Activated CD8-positive, alpha-beta T cell treated with anti-CD3 and anti-CD28 coated beads for 36 hours (primary cell): ENCODE measurements around the gene ULK2. TPM values are rescaled to one million over a fixed set of nuclear protein-coding genes. Genes with fewer than 3 reads are reported as not detected.
"Not testable (repeated sequence)": the region's sequence is repeated elsewhere in the genome, so short reads cannot be mapped to it uniquely, and the experiment has no call there.

ENCODE experiments used
- ATAC-seq: fragments of 200-7000 bp; cut with Tn5 transposase; one replicate; pipeline ENCODE4 v1.10.0; 2021; ENCODE audit warnings: mild to moderate bottlenecking, moderate library complexity
- CTCF ChIA-PET: fragments of 350-600 bp; sonication (Branson Sonifier 250); formaldehyde crosslinking; loops from one replicate; lab custom pipeline; 2021; ENCODE audit warnings: antibody characterized with exemption; lab: Charles Lee
- POLR2A ChIA-PET: fragments of 350-600 bp; sonication (Branson Sonifier 250); formaldehyde crosslinking; loops from one replicate; lab custom pipeline; 2021; ENCODE audit warnings: antibody characterized with exemption; lab: Charles Lee
- DNase-seq: peaks from one replicate; pipeline ENCODE4 v3.0.0-alpha.2; 2020
- H3K27ac Mint-ChIP-seq: one replicate; pipeline ENCODE4 v1.8.0; 2021; ENCODE audit warnings: mild to moderate bottlenecking, mixed read lengths
- H3K27me3 Mint-ChIP-seq: one replicate; pipeline ENCODE4 v1.8.0; 2021; ENCODE audit warnings: mixed read lengths
- H3K36me3 Mint-ChIP-seq: one replicate; pipeline ENCODE4 v1.8.0; 2021; ENCODE audit warnings: low read depth, mixed read lengths
- H3K4me1 Mint-ChIP-seq: one replicate; pipeline ENCODE4 v1.8.0; 2021; ENCODE audit warnings: low read depth, mixed read lengths
- H3K4me3 Mint-ChIP-seq: one replicate; pipeline ENCODE4 v1.8.0; 2021; ENCODE audit warnings: mild to moderate bottlenecking, moderate library complexity, mixed read lengths
- H3K9me3 Mint-ChIP-seq: one replicate; pipeline ENCODE4 v1.8.0; 2021; ENCODE audit warnings: mixed read lengths
- CTCF ChIP-seq: fragments of 200-600 bp; IDR thresholded peaks from one replicate; pipeline ENCODE4 v1.8.0; 2022; ENCODE audit warnings: antibody characterized with exemption, mild to moderate bottlenecking
- intact Hi-C: fragments of 100-400 bp; cut with micrococcal nuclease; formaldehyde crosslinking; loops from one replicate; pipeline ENCODE4 v1.10.0; 2022
- total RNA-seq, 2 experiments: library from RNA; stranded (reverse); gene quantifications; one replicate each; pipeline ENCODE4 v1.2.3, GENCODE V29; 2021

The ULK2 gene
- total RNA-seq, 2 experiments from 2014 or later = 6.3 TPM

DNA sequence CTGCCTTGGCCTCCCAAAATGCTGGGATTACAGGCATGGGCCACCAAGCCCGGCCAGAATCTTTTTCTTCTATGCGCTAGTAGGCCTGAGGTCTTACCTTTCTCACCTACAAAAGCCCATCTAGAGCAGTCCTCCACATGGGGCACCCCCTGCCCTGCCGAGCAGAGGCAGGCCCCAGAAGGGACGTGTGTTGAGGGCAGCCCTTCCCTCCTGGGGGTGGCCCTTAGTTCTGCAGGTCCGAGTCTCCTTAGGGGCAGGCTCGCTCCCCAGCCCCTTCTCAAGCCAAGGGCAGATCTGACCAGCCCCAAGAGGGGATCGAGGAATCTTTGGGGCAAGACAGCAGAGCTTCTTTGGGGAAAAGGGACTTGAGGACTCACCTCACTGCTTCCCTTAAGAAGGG lies 101.7 kb downstream of the ULK2 start:
- no peak overlapping the region for H3K27ac Mint-ChIP-seq
- H3K27me3 Mint-ChIP-seq = peaks cover 1% of the 10 kb centered on the region
- no peak overlapping the region for H3K4me3 Mint-ChIP-seq
- no peaks in the 10 kb centered on the region for H3K9me3 Mint-ChIP-seq
- ChIA-PET CTCF (interaction anchor here (0.7 to 2.8 kb wide), 30 partner anchors 9 to 402 kb away, joined by 3 to 47 read pairs (median 5); partner anchors contain the start of genes ALDH3A1, ALDH3A2, B9D1 and SLC47A2), POLR2A (interaction anchor here (0.6 kb wide), 1 partner anchor 149 kb away, joined by 3 read pairs; no protein-coding TSS in a partner anchor)
- ATAC-seq (no peak), DNase-seq (no peak)
- intact Hi-C loops = loop anchor here (1.0 kb wide), 1 partner anchor 252 kb away; no protein-coding TSS in a partner anchor
- no peaks in the 10 kb centered on the region for H3K36me3 Mint-ChIP-seq
- no peak for TF ChIP-seq CTCF
- H3K4me1 Mint-ChIP-seq = peaks cover 17% of the 10 kb centered on the region

- intact Hi-C loops, H3K27me3 Mint-ChIP-seq, DNase-seq, H3K36me3 Mint-ChIP-seq, H3K4me3 Mint-ChIP-seq, ATAC-seq, H3K9me3 Mint-ChIP-seq, H3K27ac Mint-ChIP-seq, H3K4me1 Mint-ChIP-seq: not testable (repeated sequence)
- CTCF ChIA-PET = interaction anchor here (0.5 to 2.2 kb wide), 6 partner anchors 8 to 251 kb away, joined by 3 to 13 read pairs (median 4); no protein-coding TSS in a partner anchor
- POLR2A ChIA-PET = interaction anchor here (0.9 kb wide), 1 partner anchor 401 kb away, joined by 4 read pairs; no protein-coding TSS in a partner anchor
Observed at GRCh38 chr17:19763991-19764390, 103.7 kb downstream of the ULK2 start.

GRCh38 chr17:19763416-19763815 lies 104.3 kb downstream of the ULK2 start:
- H3K27ac Mint-ChIP-seq = no peak overlapping the region
- DNase-seq = no peak
- ChIA-PET CTCF (interaction anchor here (0.7 to 2.4 kb wide), 12 partner anchors 8 to 400 kb away, joined by 3 to 19 read pairs (median 4); partner anchors contain the start of gene B9D1), POLR2A (interaction anchor here (0.9 to 1.0 kb wide), 2 partner anchors 115 to 400 kb away, joined by 3 to 4 read pairs; partner anchors contain the start of gene ALDH3A2)
- H3K4me1 Mint-ChIP-seq = peaks cover 7% of the 10 kb centered on the region
- H3K4me3 Mint-ChIP-seq = no peak overlapping the region
- H3K27me3 Mint-ChIP-seq = peaks cover 4% of the 10 kb centered on the region
- H3K9me3 Mint-ChIP-seq = no peaks in the 10 kb centered on the region
- intact Hi-C loops = no loop called here
- ATAC-seq = no peak
- no peaks in the 10 kb centered on the region for H3K36me3 Mint-ChIP-seq
- TF ChIP-seq CTCF = no peak

- H3K4me3 Mint-ChIP-seq = no peak overlapping the region
- peaks cover 7% of the 10 kb centered on the region for H3K4me1 Mint-ChIP-seq
- intact Hi-C loops = no loop called here
- no peak overlapping the region for H3K27ac Mint-ChIP-seq
- POLR2A ChIA-PET = no interaction called here
- peaks cover 5% of the 10 kb centered on the region for H3K27me3 Mint-ChIP-seq
- H3K36me3 Mint-ChIP-seq = no peaks in the 10 kb centered on the region
- peak; percentile 22 for TF ChIP-seq CTCF
- peak; percentile 57 for DNase-seq
- no peaks in the 10 kb centered on the region for H3K9me3 Mint-ChIP-seq
- CTCF ChIA-PET = interaction anchor here (1.0 to 2.4 kb wide), 12 partner anchors 8 to 399 kb away, joined by 3 to 19 read pairs (median 4); partner anchors contain the start of gene B9D1
- peak; percentile 41 for ATAC-seq
Observed at GRCh38 chr17:19762515-19762961, 105.2 kb downstream of the ULK2 start.

- no peak for ATAC-seq
- Mint-ChIP-seq H3K36me3 (no peaks in the 10 kb centered on the region), H3K4me1 (peaks cover 7% of the 10 kb centered on the region), H3K9me3 (no peaks in the 10 kb centered on the region), H3K27ac (no peak overlapping the region), H3K27me3 (peaks cover 8% of the 10 kb centered on the region), H3K4me3 (no peak overlapping the region)
- POLR2A ChIA-PET = no interaction called here
- intact Hi-C loops = no loop called here
- no peak for TF ChIP-seq CTCF
- no peak for DNase-seq
- CTCF ChIA-PET = interaction anchor here (1.5 kb wide), 1 partner anchor 16 kb away, joined by 5 read pairs; no protein-coding TSS in a partner anchor
Observed at GRCh38 chr17:19760746-19761145, 107.0 kb downstream of the ULK2 start.
